WTC11 (cell line): ENCODE measurements around the gene SLC15A2.

Source experiments
- CTCF ChIP-seq: fragments of 200-600 bp; IDR thresholded peaks from 2 replicates; pipeline ENCODE4 v1.8.0; 2022; ENCODE audit warnings: antibody characterized with exemption
- FOXJ3 ChIP-seq: sonication (generic); formaldehyde crosslinking; IDR thresholded peaks from 2 replicates; pipeline ENCODE4 v1.9.0; 2021; ENCODE audit warnings: missing genetic modification reagents, mild to moderate bottlenecking, borderline replicate concordance
- GABPB1 ChIP-seq: sonication (generic); formaldehyde crosslinking; IDR thresholded peaks from 2 replicates; pipeline ENCODE4 v1.8.1; 2023; ENCODE audit warnings: mild to moderate bottlenecking, missing genetic modification reagents
- JAZF1 ChIP-seq: fragments of 250-450 bp; sonication (Bioruptor Pico); IDR thresholded peaks from 2 replicates; pipeline ENCODE4 v1.9.0; 2021; ENCODE audit warnings: moderate library complexity, mild to moderate bottlenecking, inconsistent platforms
- MLX ChIP-seq: sonication (generic); formaldehyde crosslinking; IDR thresholded peaks from 2 replicates; pipeline ENCODE4 v1.8.1; 2023; ENCODE audit warnings: mild to moderate bottlenecking, missing genetic modification reagents, moderate library complexity
- PREB ChIP-seq: sonication (generic); formaldehyde crosslinking; IDR thresholded peaks from 2 replicates; pipeline ENCODE4 v1.8.1; 2022; ENCODE audit warnings: mild to moderate bottlenecking, missing genetic modification reagents, moderate library complexity, borderline replicate concordance
- ZNF232 ChIP-seq: sonication (generic); formaldehyde crosslinking; IDR thresholded peaks from 2 replicates; pipeline ENCODE4 v1.8.0; 2022; ENCODE audit warnings: mild to moderate bottlenecking, missing genetic modification reagents
- ZNF425 ChIP-seq: fragments of 250-450 bp; sonication (Bioruptor Pico); conservative IDR thresholded peaks from 2 replicates; pipeline ENCODE4 v1.9.0; 2021; ENCODE audit warnings: mild to moderate bottlenecking
- TF ChIP-seq, protein P1 (sequence below): fragments of 250-450 bp; sonication (Bioruptor Pico); IDR thresholded peaks from 2 replicates; pipeline ENCODE4 v1.9.0; 2021; ENCODE audit warnings: mild to moderate bottlenecking
- TF ChIP-seq, protein P2 (sequence below): sonication (generic); formaldehyde crosslinking; conservative IDR thresholded peaks from 2 replicates; pipeline ENCODE4 v1.8.1; 2022; ENCODE audit warnings: mild to moderate bottlenecking, missing genetic modification reagents

GRCh38 chr3:121969631-121970030 is 75.4 kb downstream of the SLC15A2 start:
- TF ChIP-seq, protein P1, sequence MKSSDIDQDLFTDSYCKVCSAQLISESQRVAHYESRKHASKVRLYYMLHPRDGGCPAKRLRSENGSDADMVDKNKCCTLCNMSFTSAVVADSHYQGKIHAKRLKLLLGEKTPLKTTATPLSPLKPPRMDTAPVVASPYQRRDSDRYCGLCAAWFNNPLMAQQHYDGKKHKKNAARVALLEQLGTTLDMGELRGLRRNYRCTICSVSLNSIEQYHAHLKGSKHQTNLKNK (CRISPR knock-in tag) = no peak
- TF ChIP-seq MLX (CRISPR knock-in tag) = no peak
- TF ChIP-seq CTCF = no peak
- TF ChIP-seq, protein P2, sequence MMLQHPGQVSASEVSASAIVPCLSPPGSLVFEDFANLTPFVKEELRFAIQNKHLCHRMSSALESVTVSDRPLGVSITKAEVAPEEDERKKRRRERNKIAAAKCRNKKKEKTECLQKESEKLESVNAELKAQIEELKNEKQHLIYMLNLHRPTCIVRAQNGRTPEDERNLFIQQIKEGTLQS (CRISPR knock-in tag) = no peak
- TF ChIP-seq ZNF232 (CRISPR knock-in tag) = no peak
- no peak for TF ChIP-seq GABPB1 (CRISPR knock-in tag)
- no peak for TF ChIP-seq FOXJ3 (CRISPR knock-in tag)
- no peak for TF ChIP-seq PREB
- TF ChIP-seq ZNF425 (CRISPR knock-in tag) = no peak
- no peak for TF ChIP-seq JAZF1
